Measurements from ENCODE around the gene C8A. TPM values are rescaled to one million over a fixed set of nuclear protein-coding genes. Genes with fewer than 3 reads are reported as not detected.

Gene C8A
- not detected in 2 replicates for total RNA-seq (2014; rRNA removed; shearing (Covaris generic))

DNA sequence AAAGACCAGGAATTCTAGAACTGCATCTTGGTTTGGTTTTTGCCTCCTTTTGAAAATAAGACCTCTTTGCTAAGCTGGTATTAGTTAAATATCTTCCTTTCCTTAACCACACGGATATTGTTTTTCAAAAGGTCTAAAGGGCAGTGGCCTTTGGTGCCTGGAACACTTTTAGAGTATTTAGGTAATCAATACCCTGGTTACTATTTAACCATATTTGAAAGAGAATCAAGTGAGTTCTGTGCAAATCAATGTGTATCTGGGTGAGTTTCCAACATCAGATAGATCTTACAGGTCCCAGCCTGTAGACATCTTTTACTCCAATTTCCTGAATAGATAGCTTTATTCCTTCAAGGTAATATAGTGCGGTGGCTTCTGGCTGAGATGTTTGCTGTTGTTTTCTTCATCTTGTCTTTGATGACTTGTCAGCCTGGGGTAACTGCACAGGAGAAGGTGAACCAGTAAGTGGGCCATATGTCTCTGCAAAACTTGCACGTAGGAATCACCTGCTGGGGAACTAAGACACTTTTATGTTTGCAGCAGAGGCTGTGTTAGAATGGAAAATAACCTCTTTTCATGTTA is at the start of gene C8A:
C8A (plus strand) TSS at position 277 of the 579 bp plus-strand sequence; CDS start at position 382, 105 bp downstream.

DNA sequence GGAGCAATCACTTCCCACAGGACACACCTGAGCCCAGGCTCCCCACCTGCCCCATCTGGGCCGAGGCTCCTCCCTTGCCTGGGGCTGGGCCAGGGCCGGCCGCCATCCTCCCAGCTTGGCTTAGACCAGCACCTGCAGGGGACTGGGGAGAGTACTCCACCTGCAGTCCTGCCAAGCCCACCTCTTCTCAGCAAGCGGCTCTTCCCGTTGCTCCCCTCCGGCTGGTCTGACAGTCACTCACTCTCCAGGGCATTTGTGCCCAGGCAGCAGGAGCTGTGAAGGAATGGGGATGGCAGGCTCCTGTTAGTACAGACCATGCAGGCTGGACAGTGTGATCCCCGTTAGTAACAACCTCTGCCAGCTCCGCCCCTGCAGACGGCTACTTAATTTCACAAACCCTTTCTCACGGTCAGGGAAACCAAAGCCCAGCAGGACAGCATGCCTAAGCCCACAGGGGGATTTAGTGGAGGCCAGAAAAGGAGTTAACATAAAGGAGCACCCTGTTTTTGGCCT is 35.2 kb upstream of the C8A start, which contains the start of gene FYB2:
FYB2 (minus strand) TSS at position 18 of the 513 bp plus-strand sequence. CDS start 114 bp downstream, outside the sequence.

DNA sequence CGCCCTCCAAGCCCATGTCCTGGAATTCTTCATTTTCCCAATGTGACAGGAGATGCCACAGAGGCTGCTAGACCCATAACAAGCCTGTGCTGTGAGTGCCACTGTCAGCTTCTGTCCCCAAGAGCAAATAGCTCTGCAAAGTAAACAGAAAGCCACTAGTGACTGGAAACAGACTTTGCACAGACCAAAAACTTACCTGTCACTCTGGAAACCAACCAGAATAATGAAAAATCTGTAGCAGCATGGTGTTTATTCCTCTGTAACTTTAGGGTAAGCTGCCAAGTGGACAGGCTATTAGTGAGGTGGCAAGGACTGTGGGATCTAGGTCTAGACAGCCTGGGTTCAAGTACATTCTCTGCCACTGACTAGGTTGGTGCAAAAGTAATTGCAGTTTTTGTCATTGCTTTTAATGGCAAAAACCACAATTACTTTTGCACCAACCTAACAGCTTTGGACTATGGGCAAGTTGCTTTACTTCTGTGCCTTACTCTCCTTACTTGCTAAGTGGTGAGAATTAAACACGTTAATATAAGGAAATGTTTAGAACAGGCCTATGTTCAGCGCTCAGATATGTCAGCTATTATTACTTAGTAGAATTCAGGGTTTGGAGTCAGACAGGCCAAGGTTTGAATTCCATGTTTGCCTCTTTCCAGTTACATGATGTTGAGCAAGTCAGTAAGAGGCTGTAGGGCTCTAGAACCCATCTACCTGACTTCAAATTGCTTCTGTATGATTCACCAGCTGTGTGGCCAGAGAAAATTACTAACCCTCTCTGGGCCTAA is 111.5 kb downstream of the C8A start, which contains the start of gene C8B:
C8B (minus strand) TSS at position 100 of the 782 bp plus-strand sequence; CDS start at position 33, 67 bp downstream.

Other genes with a start within 250 kb of the C8A start
- 1.6 and 2.0 TPM in 2 replicates for gene PRKAA2, start 209.5 kb upstream of the C8A start, total RNA-seq (2014; rRNA removed; shearing (Covaris generic))
- not detected in 2 replicates for gene FYB2, start 35.4 kb upstream of the C8A start, total RNA-seq (2014; rRNA removed; shearing (Covaris generic))
- gene C8B, start 111.2 kb downstream of the C8A start, total RNA-seq (2014; rRNA removed; shearing (Covaris generic)) = not detected in 2 replicates

Measured in A375 (cell line).